Activated naive CD4-positive, alpha-beta T cell treated with anti-CD3 and anti-CD28 coated beads for 36 hours (primary cell): ENCODE data around the gene ABAT. TPM values are rescaled to one million over a fixed set of nuclear protein-coding genes. Genes with fewer than 3 reads are reported as not detected.
"Not testable (repeated sequence)": the region's sequence is repeated elsewhere in the genome, so short reads cannot be mapped to it uniquely, and the experiment has no call there.

Source experiments
- CTCF ChIA-PET: fragments of 350-600 bp; sonication (Branson Sonifier 250); formaldehyde crosslinking; loops from one replicate; lab custom pipeline; 2021; ENCODE audit warnings: antibody characterized with exemption; lab: Charles Lee
- DNase-seq: peaks from one replicate; pipeline ENCODE4 v3.0.0-alpha.2; 2020
- H3K27ac Mint-ChIP-seq: one replicate; pipeline ENCODE4 v1.8.0; 2021; ENCODE audit warnings: mild to moderate bottlenecking, mixed read lengths
- H3K27me3 Mint-ChIP-seq: one replicate; pipeline ENCODE4 v1.8.0; 2021; ENCODE audit warnings: low read depth, mixed read lengths
- H3K36me3 Mint-ChIP-seq: one replicate; pipeline ENCODE4 v1.8.0; 2021; ENCODE audit warnings: low read depth, mixed read lengths
- H3K4me1 Mint-ChIP-seq: one replicate; pipeline ENCODE4 v1.8.0; 2021; ENCODE audit warnings: low read depth, mixed read lengths
- H3K4me3 Mint-ChIP-seq: one replicate; pipeline ENCODE4 v1.8.0; 2021; ENCODE audit warnings: mild to moderate bottlenecking, moderate library complexity, mixed read lengths
- H3K9me3 Mint-ChIP-seq: one replicate; pipeline ENCODE4 v1.8.0; 2021; ENCODE audit warnings: mixed read lengths
- intact Hi-C: fragments of 100-400 bp; cut with micrococcal nuclease; formaldehyde crosslinking; loops from one replicate; pipeline ENCODE4 v1.15.1; 2023
- total RNA-seq, 2 experiments: library from RNA; stranded (reverse); gene quantifications; one replicate each; pipeline ENCODE4 v1.2.3, GENCODE V29; 2021

The ABAT gene
- total RNA-seq, 2 experiments from 2014 or later: 2.7 to 3.1 TPM

DNA sequence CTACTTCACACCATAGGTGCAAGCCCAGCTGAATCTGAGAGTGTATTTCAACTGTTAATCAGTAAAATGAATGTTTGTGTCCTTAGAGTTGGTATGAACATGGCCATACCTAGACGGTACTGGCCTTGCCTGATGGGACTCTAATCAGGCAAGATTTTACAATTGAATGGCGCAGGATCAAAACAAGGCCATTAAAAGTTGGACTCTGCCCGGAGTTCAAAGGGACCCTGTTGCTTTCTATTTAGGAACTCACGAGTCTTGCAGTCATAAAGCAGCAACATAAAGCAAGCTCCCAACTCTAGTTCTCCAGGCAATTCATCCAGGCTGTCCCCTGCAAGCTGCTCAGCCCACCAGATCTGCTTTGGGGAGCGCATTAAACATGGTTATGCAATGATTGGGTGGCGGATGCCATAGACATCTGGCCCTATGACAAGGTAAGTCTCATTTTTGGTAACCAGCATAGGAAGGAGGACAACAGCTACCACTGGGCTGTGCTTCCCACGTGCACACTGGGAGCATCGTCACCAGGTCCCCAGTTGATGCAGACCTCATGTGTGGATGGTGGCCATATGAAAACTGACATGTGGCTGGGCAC, 114.3 kb downstream of the ABAT start:
- CTCF ChIA-PET: no interaction called here
- no peaks in the 10 kb centered on the region for H3K9me3 Mint-ChIP-seq

DNA sequence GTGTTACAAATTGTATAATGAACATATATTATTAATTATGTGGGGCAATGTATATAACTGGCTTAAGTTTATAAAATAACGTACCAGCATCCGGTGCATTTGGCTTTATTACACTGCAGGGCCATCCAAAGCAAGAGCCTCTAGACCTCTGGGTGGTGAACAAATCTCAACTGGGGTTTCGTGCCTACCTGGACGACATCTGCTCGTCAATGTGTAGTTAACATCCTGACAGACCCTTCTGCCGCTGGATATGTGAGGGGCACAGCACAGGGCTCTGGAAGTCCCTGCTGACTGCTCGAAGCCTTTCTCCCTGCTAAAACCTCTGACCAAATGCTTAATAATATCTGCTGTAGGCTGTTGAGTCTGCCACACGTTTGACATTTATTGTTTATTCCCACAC, 120.7 kb downstream of the ABAT start:
- Mint-ChIP-seq H3K9me3 (no peaks in the 10 kb centered on the region), H3K27me3 (no peaks in the 10 kb centered on the region), H3K4me1 (peaks cover 48% of the 10 kb centered on the region), H3K27ac (peak overlapping the region; percentile 35), H3K4me3 (peak overlapping the region; percentile 95), H3K36me3 (peaks cover 18% of the 10 kb centered on the region)
- intact Hi-C loops: loop anchor here (5.0 kb wide), 2 partner anchors 167 to 212 kb away; partner anchors contain the start of gene USP7
- CTCF ChIA-PET: no interaction called here
- DNase-seq: no peak

More for the DNA sequence above, 114.3 kb downstream of the ABAT start:
- peaks cover 4% of the 10 kb centered on the region for H3K4me1 Mint-ChIP-seq
- H3K27ac Mint-ChIP-seq: no peak overlapping the region
- no peaks in the 10 kb centered on the region for H3K36me3 Mint-ChIP-seq
- H3K4me3 Mint-ChIP-seq: no peak overlapping the region
- no peak for DNase-seq
- intact Hi-C loops: no loop called here
- no peaks in the 10 kb centered on the region for H3K27me3 Mint-ChIP-seq

DNA sequence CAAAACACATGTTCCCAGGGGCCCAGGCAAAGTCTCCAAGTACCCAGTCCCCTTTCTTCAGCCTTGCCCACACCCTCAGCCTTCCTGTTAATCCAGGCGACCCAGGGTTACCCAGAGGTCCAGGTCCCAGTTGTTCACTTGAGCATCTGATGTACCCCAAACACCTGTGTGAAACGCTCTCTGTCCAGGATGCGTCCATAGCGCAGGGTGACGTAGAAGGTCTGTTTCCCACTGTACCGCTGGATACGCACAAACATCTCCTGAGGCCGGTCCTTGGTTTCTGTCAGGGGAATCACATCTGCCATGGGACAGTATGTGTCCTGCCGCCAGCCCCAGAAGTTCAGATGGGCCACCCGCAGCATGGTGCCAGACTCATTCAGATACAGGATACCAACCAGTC, 121.4 kb downstream of the ABAT start:
- peaks cover 18% of the 10 kb centered on the region for H3K36me3 Mint-ChIP-seq
- H3K27ac Mint-ChIP-seq: no peak overlapping the region
- intact Hi-C loops: loop anchor here (2.0 to 5.0 kb wide), 4 partner anchors 85 to 229 kb away; partner anchors contain the start of gene USP7
- DNase-seq: no peak
- no peaks in the 10 kb centered on the region for H3K9me3 Mint-ChIP-seq
- no peaks in the 10 kb centered on the region for H3K27me3 Mint-ChIP-seq
- CTCF ChIA-PET: no interaction called here
- peaks cover 49% of the 10 kb centered on the region for H3K4me1 Mint-ChIP-seq
- H3K4me3 Mint-ChIP-seq: peak overlapping the region; percentile 95

DNA sequence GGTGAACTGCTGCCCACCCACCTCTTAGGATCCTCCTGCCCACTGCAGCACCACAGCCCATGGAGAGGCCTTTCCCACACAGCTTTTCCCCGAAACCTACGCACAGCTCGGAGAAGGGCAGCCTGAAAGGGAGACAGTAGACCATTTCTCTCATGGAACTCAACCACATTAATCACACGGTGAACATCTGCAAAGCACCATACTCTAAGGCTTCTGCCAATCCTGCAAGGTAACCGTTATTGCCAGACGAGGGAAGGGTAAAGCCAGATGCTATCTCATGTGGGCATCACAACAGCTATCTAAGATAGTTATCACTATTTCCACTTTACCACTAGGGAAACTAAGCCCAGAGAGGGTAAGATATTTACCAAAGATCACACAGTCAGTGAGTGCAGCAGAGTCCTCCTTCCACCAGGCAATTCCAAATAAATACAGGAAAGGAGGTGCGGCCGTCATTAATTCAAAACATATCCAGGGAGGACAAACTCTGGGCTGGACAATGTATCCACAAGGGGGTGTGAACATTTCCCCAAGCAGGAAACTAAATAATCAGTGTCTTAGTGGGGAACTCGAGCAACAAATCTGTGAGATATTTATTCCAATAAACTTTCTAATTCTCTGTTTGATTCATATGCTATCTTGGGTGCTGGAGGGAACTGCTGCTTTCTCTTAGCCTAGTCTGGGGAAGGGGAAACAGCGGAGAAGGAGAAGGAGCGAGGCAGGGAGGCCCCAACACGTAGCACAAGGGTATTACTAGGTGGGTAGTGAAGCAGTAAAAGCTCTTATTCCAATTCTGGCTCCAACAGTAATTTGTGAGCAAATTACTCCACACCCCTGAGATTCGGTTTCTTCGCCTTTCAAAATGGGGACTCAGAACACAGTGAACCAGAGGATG, 122.3 kb downstream of the ABAT start:
- Mint-ChIP-seq H3K27ac (peak overlapping the region; percentile 91), H3K4me1 (peaks cover 51% of the 10 kb centered on the region), H3K27me3 (no peaks in the 10 kb centered on the region), H3K36me3 (peaks cover 19% of the 10 kb centered on the region), H3K9me3 (no peaks in the 10 kb centered on the region), H3K4me3 (peak overlapping the region; percentile 95)
- CTCF ChIA-PET: no interaction called here
- no peak for DNase-seq
- intact Hi-C loops: loop anchor here (1.0 to 5.0 kb wide), 9 partner anchors 72 to 338 kb away; partner anchors contain the start of genes HAPSTR1, METTL22 and USP7

DNA sequence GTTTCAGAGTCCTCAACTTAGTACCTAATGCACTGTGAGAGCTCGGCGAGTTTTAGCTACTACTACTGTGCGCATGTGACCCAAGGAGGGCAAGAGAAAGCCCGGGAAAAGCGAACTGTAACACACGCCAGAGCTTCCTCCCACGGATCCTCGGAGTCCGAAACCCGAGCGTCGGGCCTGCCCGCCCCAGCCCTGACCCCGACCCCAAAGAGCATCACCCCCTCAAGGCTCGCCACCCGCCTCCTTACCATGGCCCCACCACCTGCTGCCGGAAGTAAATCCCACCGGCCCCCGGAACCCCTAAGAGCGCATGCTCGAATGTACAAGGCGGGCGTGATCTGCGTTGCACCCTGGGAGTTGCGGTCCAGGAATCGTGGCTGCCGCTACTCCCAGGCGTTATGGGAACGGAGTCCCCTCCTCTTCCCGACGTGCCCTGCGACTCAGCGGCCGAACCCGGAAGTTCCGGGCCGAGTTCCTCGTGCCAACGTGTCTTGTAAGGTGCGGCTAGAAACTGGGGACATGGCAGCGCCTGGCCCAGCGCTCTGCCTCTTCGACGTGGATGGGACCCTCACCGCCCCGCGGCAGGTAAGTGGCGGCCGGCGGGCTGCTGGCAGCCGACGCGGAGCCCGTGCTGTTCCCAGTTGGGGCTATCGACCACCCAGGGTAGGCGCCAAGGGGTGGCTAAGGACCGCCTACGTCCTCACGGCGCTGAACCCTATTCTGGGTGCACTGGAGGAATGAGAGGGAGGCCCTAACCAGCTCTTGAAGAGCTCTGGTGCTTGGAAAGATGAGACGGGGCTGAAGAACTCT, 123.2 kb downstream of the ABAT start, which contains the start of the genes PMM2 and TMEM186:
PMM2 (plus strand) TSS at position 476 of the 810 bp plus-strand sequence; CDS start at position 520, 44 bp downstream.
TMEM186 (minus strand) TSS at position 276 of the 810 bp plus-strand sequence; CDS start at position 251, 25 bp downstream.
- no peaks in the 10 kb centered on the region for H3K9me3 Mint-ChIP-seq
- peak within 1 kb of the TSS; percentile 95 for H3K4me3 Mint-ChIP-seq
- DNase-seq: peak; percentile 96
- H3K36me3 Mint-ChIP-seq: peaks cover 27% of the 10 kb centered on the region
- H3K27me3 Mint-ChIP-seq: no peaks in the 10 kb centered on the region
- CTCF ChIA-PET: interaction anchor here (1.5 kb wide), 1 partner anchor 139 kb away, joined by 3 read pairs; no protein-coding TSS in a partner anchor
- H3K27ac Mint-ChIP-seq: peak within 1 kb of the TSS; percentile 91
- H3K4me1 Mint-ChIP-seq: peaks cover 49% of the 10 kb centered on the region
- intact Hi-C loops: loop anchor here (1.0 to 5.0 kb wide), 9 partner anchors 71 to 337 kb away; partner anchors contain the start of genes HAPSTR1, METTL22 and USP7

DNA sequence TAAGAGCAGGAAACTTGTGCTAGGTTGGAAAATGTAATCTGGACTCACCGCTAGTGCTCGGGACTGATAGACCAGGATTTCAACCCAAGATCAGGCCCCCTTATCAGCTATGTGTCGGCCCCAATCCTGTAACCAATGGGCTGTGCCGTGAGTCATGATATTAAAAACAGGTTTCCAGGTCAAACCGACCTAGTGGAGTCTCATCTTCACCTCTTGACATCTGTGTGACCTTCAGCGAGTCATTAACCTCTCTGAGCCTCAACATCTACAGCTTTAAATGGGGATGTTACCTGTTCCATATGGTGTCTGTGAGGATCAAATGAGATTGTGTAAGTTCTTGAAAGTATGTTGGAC, 123.7 kb downstream of the ABAT start:
- Mint-ChIP-seq H3K4me3 (peak overlapping the region; percentile 95), H3K36me3 (peaks cover 33% of the 10 kb centered on the region), H3K27ac (peak overlapping the region; percentile 91), H3K4me1 (peaks cover 47% of the 10 kb centered on the region), H3K27me3 (no peaks in the 10 kb centered on the region), H3K9me3 (no peaks in the 10 kb centered on the region)
- CTCF ChIA-PET: interaction anchor here (1.5 kb wide), 1 partner anchor 138 kb away, joined by 3 read pairs; no protein-coding TSS in a partner anchor
- peak; percentile 24 for DNase-seq
- intact Hi-C loops: loop anchor here (5.0 kb wide), 2 partner anchors 164 to 209 kb away; partner anchors contain the start of gene USP7

DNA sequence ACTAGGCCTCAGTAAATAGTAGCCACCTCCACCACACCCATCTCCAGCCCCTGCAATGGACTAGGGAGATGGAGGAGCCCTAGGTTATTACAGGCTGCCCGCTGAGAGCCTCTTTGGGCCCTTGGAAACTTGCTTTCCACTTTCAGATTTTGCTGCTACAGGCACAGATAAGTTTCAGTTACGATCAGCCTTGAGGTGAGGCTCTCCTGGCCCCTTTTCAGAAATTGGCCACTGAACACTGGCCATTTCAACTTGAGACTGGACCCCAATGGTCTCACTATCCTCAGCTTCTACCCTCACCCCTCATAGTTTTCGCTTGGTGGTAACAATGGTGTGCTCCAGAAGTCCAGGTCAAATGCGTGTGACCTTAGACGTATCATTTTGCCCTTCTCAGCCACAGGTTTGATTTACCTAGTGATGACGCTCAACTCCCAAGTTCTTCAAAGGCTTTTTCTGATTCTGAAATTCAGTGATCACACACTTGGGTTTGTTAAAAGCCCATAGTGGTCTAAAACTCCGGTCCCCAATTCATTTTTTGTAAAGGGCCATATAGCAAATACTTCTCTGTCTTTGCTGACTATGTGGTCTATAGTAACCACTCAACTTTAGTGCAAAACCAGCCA, 124.2 kb downstream of the ABAT start:
- peak overlapping the region; percentile 91 for H3K27ac Mint-ChIP-seq
- H3K27me3 Mint-ChIP-seq: no peaks in the 10 kb centered on the region
- intact Hi-C loops: loop anchor here (5.0 kb wide), 2 partner anchors 164 to 209 kb away; partner anchors contain the start of gene USP7
- H3K9me3 Mint-ChIP-seq: no peaks in the 10 kb centered on the region
- peaks cover 36% of the 10 kb centered on the region for H3K36me3 Mint-ChIP-seq
- peaks cover 47% of the 10 kb centered on the region for H3K4me1 Mint-ChIP-seq
- no peak for DNase-seq
- peak overlapping the region; percentile 95 for H3K4me3 Mint-ChIP-seq
- CTCF ChIA-PET: interaction anchor here (0.6 to 1.5 kb wide), 2 partner anchors 81 to 138 kb away, joined by 3 read pairs; no protein-coding TSS in a partner anchor

DNA sequence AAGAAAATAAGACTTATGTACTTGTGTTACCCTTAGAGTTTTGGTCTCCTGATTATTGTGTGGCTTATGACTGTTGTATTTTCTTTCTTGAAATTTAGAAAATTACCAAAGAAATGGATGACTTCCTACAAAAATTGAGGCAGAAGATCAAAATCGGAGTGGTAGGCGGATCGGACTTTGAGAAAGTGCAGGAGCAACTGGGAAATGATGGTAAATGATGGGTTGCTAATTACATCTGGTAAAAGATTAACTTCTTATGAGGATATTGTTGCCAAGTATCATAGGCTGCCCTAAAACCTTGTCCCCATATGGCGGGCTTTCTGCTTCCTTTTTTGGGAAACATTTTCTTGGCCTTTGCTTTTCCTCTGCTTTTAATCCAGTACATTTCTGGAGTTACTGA, 127.3 kb downstream of the ABAT start:
- H3K4me1 Mint-ChIP-seq: peaks cover 24% of the 10 kb centered on the region
- H3K36me3 Mint-ChIP-seq: peaks cover 35% of the 10 kb centered on the region
- H3K27ac Mint-ChIP-seq: no peak overlapping the region
- CTCF ChIA-PET: interaction anchor here (1.4 to 1.5 kb wide), 2 partner anchors 141 to 149 kb away, joined by 3 read pairs; no protein-coding TSS in a partner anchor
- H3K27me3 Mint-ChIP-seq: no peaks in the 10 kb centered on the region
- no peaks in the 10 kb centered on the region for H3K9me3 Mint-ChIP-seq
- intact Hi-C loops: no loop called here
- H3K4me3 Mint-ChIP-seq: no peak overlapping the region
- DNase-seq: no peak

DNA sequence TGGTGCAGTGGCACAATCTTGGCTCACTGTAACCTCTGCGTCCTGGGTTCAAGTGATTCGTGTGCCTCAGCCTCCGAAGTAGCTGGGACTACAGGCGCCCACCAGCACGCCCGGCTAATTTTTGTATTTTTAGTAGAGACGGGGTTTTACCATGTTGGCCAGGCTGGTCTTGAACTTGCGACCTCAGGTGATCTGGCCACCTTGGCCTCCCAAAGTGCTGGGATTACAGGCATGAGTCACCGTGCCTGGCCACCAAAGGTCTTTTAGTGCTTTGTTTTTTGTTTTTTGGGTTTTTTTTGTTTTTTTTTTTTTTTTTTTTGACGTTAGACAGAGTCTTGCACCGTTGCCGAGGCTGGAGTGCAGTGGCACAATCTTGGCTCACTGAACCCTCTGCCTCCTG, 129.3 kb downstream of the ABAT start:
- H3K9me3 Mint-ChIP-seq, intact Hi-C loops, H3K27me3 Mint-ChIP-seq, H3K27ac Mint-ChIP-seq, DNase-seq, H3K4me3 Mint-ChIP-seq: not testable (repeated sequence)
- H3K36me3 Mint-ChIP-seq: peaks cover 40% of the 10 kb centered on the region
- H3K4me1 Mint-ChIP-seq: peaks cover 16% of the 10 kb centered on the region
- CTCF ChIA-PET: interaction anchor here (0.7 kb wide), 1 partner anchor 75 kb away, joined by 4 read pairs; no protein-coding TSS in a partner anchor

DNA sequence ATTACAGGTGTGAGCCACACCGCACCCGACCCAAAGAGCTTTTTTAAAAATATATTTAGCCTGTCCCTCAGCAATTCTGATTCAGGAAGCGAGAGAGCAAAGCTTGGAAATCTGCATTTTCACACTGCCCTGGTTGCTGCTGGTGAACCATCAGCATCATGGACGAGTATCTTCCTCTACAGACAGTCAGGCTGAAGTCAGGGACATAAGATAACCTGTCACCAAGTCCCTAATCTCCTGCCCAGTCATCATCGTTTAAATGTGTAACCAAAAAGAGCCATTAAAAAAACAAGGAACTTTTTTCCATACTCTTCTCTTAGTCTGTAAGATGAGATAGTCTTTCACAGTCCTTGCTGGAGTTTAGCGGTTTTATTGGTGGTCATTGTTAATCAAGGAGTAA, 129.9 kb downstream of the ABAT start:
- intact Hi-C loops: no loop called here

DNA sequence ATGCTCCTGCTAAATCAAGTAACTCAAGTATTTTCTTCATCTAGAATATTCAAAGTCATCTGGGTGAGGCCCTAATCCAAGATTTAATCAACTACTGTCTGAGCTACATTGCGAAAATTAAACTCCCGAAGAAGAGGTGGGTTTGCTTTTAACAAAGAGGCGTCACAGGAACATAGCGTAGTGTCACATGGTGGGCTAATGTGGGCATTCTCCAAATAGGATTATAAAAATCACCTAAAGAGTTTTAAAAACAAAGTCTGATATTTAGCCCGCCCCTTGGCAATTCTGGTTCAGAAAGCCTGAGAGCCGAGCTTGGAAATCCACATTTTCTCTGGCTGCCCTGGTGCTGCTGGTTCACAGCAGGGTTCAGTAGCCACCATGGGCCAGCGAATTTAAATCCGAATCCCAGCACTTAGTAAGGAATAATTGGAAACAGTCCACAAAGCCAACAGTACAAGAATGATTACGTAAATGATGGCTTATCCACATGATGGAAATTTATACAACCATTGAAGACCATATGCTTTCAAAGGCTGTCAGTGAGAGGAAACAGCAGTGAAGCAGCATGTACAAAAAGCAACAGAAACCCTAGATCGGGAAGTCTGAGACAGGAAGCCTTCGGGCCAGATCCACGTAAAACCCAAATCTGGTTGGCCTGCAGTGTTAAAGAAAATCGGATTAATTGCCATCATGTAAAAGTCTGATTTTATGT, 132.0 kb downstream of the ABAT start:
- H3K4me3 Mint-ChIP-seq: no peak overlapping the region
- H3K27me3 Mint-ChIP-seq: no peaks in the 10 kb centered on the region
- no peak overlapping the region for H3K27ac Mint-ChIP-seq
- peaks cover 51% of the 10 kb centered on the region for H3K36me3 Mint-ChIP-seq
- no peaks in the 10 kb centered on the region for H3K9me3 Mint-ChIP-seq
- DNase-seq: no peak
- intact Hi-C loops: no loop called here
- no peaks in the 10 kb centered on the region for H3K4me1 Mint-ChIP-seq
- CTCF ChIA-PET: no interaction called here

More for the DNA sequence above, 129.9 kb downstream of the ABAT start:
- CTCF ChIA-PET: no interaction called here
- Mint-ChIP-seq H3K9me3 (no peaks in the 10 kb centered on the region), H3K27ac (no peak overlapping the region), H3K36me3 (peaks cover 44% of the 10 kb centered on the region), H3K4me1 (peaks cover 11% of the 10 kb centered on the region), H3K27me3 (no peaks in the 10 kb centered on the region), H3K4me3 (no peak overlapping the region)
- no peak for DNase-seq
